K562 (cell line): ENCODE results near the gene CCDC50.

Source experiments
- JUN ChIP-seq, 2 experiments: sonication (generic) in 1 of 2; formaldehyde crosslinking in 1 of 2; IDR thresholded peaks; 2 replicates each; pipeline versions ENCODE4 v1.6.1 to v1.8.0; 2012 to 2022; ENCODE audit warnings: borderline replicate concordance in 2 of 2, mild to moderate bottlenecking in 2 of 2, improper control_type of control experiment in 1 of 2, low read depth in 1 of 2, low read length in 1 of 2, missing genetic modification reagents in 1 of 2
- POU5F1 ChIP-seq: fragments of 150-350 bp; IDR thresholded peaks from 2 replicates; pipeline ENCODE4 v1.6.1; 2014; ENCODE audit warnings: borderline replicate concordance, low read length, low read depth, mild to moderate bottlenecking; ENCODE audit not compliant: partially characterized antibody
- ZNF583 ChIP-seq: fragments of 250-450 bp; sonication (Bioruptor Pico); IDR thresholded peaks from 2 replicates; pipeline ENCODE4 v1.4.0; 2020
- ZNF76 ChIP-seq: fragments of 250-450 bp; sonication (Bioruptor Pico); IDR thresholded peaks from 2 replicates; pipeline ENCODE4 v1.4.0; 2020; ENCODE audit warnings: mild to moderate bottlenecking, moderate library complexity, borderline replicate concordance
- TF ChIP-seq, protein P1 (sequence below), 2 experiments: fragments of 450-650 bp in 1 of 2; sonication (generic) in 1 of 2; formaldehyde crosslinking in 1 of 2; IDR thresholded peaks; 2 replicates each; pipeline versions ENCODE4 v1.7.1 to v1.9.0; 2016 to 2022; ENCODE audit warnings: inconsistent platforms in 1 of 2, mild to moderate bottlenecking in 1 of 2, missing genetic modification reagents in 1 of 2
- TF ChIP-seq, protein P2 (sequence below): sonication (generic); formaldehyde crosslinking; IDR thresholded peaks from 2 replicates; pipeline ENCODE4 v1.8.1; 2022; ENCODE audit warnings: missing genetic modification reagents
- TF ChIP-seq, protein P3 (sequence below): fragments of 450-650 bp; IDR thresholded peaks from 2 replicates; pipeline ENCODE4 v1.6.1; 2018; ENCODE audit not compliant: partially characterized antibody

DNA sequence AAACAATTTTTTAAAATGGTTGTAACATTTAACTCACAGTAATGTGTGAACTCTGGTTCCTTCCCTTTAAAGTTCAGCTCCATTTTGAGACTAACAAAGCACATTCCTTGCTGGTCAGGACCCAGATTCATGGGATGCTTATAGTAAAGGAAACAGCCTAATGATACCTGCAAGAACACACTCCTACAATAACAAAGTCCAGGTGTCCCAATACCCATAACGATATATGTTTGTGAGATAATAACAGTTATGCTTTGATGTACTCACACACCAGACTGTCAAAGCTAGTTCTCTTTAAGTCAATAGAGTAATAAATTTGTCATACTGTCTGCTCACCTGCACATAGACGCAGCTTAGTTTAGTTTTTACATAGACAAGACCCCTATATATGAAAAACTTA lies 15.9 kb upstream of the CCDC50 start:
- TF ChIP-seq, protein P1, sequence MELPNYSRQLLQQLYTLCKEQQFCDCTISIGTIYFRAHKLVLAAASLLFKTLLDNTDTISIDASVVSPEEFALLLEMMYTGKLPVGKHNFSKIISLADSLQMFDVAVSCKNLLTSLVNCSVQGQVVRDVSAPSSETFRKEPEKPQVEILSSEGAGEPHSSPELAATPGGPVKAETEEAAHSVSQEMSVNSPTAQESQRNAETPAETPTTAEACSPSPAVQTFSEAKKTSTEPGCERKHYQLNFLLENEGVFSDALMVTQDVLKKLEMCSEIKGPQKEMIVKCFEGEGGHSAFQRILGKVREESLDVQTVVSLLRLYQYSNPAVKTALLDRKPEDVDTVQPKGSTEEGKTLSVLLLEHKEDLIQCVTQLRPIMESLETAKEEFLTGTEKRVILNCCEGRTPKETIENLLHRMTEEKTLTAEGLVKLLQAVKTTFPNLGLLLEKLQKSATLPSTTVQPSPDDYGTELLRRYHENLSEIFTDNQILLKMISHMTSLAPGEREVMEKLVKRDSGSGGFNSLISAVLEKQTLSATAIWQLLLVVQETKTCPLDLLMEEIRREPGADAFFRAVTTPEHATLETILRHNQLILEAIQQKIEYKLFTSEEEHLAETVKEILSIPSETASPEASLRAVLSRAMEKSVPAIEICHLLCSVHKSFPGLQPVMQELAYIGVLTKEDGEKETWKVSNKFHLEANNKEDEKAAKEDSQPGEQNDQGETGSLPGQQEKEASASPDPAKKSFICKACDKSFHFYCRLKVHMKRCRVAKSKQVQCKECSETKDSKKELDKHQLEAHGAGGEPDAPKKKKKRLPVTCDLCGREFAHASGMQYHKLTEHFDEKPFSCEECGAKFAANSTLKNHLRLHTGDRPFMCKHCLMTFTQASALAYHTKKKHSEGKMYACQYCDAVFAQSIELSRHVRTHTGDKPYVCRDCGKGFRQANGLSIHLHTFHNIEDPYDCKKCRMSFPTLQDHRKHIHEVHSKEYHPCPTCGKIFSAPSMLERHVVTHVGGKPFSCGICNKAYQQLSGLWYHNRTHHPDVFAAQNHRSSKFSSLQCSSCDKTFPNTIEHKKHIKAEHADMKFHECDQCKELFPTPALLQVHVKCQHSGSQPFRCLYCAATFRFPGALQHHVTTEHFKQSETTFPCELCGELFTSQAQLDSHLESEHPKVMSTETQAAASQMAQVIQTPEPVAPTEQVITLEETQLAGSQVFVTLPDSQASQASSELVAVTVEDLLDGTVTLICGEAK (IDR thresholded peaks at IDR 0.05), result no peak
- TF ChIP-seq, protein P1 (CRISPR knock-in tag; IDR thresholded peaks at IDR 0.05), result no peak
- TF ChIP-seq ZNF76 (CRISPR knock-in tag) (no peak), POU5F1 (no peak), JUN (IDR thresholded peaks at IDR 0.05; ENCODE audit: borderline replicate concordance, low read depth, low read length) (no peak), JUN (CRISPR knock-in tag; IDR thresholded peaks at IDR 0.05; ENCODE audit: borderline replicate concordance) (no peak), ZNF583 (no peak)
- TF ChIP-seq, protein P2, sequence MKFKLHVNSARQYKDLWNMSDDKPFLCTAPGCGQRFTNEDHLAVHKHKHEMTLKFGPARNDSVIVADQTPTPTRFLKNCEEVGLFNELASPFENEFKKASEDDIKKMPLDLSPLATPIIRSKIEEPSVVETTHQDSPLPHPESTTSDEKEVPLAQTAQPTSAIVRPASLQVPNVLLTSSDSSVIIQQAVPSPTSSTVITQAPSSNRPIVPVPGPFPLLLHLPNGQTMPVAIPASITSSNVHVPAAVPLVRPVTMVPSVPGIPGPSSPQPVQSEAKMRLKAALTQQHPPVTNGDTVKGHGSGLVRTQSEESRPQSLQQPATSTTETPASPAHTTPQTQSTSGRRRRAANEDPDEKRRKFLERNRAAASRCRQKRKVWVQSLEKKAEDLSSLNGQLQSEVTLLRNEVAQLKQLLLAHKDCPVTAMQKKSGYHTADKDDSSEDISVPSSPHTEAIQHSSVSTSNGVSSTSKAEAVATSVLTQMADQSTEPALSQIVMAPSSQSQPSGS, result no peak
- TF ChIP-seq, protein P3, sequence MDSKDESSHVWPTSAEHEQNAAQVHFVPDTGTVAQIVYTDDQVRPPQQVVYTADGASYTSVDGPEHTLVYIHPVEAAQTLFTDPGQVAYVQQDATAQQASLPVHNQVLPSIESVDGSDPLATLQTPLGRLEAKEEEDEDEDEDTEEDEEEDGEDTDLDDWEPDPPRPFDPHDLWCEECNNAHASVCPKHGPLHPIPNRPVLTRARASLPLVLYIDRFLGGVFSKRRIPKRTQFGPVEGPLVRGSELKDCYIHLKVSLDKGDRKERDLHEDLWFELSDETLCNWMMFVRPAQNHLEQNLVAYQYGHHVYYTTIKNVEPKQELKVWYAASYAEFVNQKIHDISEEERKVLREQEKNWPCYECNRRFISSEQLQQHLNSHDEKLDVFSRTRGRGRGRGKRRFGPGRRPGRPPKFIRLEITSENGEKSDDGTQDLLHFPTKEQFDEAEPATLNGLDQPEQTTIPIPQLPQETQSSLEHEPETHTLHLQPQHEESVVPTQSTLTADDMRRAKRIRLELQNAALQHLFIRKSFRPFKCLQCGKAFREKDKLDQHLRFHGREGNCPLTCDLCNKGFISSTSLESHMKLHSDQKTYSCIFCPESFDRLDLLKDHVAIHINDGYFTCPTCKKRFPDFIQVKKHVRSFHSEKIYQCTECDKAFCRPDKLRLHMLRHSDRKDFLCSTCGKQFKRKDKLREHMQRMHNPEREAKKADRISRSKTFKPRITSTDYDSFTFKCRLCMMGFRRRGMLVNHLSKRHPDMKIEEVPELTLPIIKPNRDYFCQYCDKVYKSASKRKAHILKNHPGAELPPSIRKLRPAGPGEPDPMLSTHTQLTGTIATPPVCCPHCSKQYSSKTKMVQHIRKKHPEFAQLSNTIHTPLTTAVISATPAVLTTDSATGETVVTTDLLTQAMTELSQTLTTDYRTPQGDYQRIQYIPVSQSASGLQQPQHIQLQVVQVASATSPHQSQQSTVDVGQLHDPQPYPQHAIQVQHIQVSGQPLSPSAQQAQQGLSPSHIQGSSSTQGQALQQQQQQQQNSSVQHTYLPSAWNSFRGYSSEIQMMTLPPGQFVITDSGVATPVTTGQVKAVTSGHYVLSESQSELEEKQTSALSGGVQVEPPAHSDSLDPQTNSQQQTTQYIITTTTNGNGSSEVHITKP, result no peak
